HG03280 (cell line): ENCODE results near the gene ING3.

Experiments used
- ATAC-seq: cut with Tn5 transposase; IDR thresholded peaks from one replicate; pipeline ENCODE4 v1.9.1; 2021; ENCODE audit warnings: mild to moderate bottlenecking, moderate library complexity; ENCODE audit not compliant: unreplicated experiment

ING3 gene

DNA sequence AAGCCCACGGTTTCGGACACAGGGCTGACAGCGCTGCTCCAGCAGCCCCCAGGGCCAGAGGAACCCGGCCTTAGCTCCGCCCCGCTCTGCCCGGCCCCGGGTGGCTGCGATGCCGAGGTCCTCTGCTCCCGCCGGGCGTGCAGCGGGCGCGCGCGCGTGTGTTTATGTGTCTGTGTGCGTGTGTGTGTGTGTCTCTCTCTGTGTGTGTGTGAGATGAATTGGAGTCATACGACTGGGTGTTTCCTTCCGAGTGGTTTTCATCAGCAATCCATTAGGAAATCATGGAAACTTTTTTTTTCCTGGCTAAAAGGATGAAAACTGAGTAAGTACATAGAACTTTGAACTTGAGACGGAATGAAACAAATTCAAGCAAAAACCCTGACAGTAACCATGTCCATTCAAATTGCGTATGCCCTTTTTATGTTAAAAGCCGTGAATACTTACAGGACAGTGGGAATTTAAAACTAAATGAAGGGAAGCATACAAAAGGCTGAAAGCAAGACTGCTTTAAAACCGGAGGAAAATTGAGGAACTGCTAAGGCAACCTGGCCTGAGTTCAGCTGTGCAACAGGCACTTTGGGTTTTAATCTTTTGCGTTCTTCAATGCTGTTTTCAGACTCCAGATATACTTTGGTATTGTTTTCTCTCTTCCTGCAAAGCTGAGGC lies 38.1 kb downstream of the ING3 start, which contains the start of gene CPED1:
CPED1 (plus strand) TSS at position 121 of the 666 bp plus-strand sequence. CDS start 911 bp downstream, outside the sequence.
- peak; percentile 48 for ATAC-seq

DNA sequence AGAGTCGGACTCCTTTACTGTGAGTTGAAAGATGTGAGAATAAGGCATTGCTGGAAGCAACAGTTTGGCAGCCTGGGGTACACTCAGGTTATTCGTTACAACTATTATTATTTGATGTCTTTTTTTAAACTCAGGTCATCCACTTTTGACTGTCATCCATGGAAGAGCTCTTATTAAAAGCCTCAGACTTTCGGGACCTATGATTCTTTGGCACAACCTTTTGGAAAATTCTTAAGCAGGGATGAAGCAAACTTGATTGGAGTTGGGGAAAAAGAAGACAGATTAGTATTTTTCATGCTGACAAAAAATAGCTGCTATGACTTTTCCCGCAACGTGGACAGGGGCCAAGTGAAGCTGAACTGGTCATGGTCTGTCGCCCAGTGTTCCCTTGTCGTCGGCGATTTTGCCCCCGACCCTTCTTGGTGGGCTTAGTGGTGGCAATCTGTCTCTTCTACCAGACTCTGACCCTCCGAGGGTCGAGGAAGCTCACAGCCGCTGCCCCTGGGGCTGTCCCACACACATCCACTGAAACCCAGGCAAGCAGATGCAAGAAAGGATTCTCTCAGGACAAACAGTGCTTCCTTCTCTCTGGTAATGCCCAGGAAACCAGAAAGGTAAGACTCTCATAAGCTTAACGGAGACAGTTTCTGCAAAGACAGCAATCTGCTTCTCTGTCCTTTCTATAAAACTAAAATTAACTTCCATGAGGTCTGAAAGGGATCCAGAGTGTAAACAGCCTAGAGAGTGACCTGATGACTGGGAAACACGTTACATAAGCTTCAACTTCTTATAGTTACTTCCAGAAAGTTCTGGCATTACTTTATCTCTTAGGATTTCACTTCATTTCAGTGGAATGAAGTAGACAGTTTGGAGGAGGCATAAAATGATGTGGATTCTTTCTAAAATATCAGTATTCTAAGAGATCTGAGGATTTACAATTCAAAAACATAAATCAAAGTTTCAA lies 39.0 kb downstream of the ING3 start:
- ATAC-seq: no peak

GRCh38 chr7:120990468-120991118 lies 40.0 kb downstream of the ING3 start:
- ATAC-seq: peak; percentile 15

DNA sequence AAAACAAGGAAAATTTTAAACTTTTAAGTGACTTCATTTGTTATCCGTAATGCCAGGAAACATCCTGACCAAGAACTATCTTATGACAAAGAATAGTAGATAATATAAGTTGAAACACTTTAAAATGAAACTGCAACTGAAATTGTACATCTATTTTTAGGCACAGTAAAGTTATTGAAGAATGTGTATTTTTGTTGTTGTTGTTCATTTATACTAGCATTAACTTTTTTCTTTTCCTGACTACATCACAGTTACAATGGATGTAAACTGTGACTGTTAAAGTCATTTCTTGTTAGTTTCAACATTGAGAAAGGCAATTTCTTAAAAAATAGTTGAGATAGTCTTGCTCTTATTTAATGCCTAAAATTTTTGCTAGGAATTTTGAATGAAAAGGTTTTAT lies 40.6 kb downstream of the ING3 start:
- peak; percentile 31 for ATAC-seq

DNA sequence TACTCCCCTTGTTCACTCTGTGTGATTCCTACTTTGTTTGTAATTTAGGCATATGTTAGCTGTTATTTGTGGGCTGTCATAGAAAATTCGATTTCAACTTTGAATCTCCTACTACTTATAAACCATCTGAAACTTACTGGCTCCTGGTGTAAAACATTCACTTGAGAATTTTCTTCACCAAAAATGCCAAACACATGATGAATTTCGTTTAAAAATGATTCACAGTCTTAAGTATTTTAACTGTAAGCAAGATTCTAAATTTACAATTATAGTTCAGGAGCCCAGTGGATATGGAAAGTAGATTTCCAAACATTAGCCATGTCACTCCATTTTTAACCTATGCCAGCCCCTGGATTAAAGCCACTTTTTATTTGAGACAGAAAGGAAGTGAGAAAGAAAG lies 41.0 kb downstream of the ING3 start:
- no peak for ATAC-seq

GRCh38 chr7:120992272-120992964 lies 41.8 kb downstream of the ING3 start:
- no peak for ATAC-seq

DNA sequence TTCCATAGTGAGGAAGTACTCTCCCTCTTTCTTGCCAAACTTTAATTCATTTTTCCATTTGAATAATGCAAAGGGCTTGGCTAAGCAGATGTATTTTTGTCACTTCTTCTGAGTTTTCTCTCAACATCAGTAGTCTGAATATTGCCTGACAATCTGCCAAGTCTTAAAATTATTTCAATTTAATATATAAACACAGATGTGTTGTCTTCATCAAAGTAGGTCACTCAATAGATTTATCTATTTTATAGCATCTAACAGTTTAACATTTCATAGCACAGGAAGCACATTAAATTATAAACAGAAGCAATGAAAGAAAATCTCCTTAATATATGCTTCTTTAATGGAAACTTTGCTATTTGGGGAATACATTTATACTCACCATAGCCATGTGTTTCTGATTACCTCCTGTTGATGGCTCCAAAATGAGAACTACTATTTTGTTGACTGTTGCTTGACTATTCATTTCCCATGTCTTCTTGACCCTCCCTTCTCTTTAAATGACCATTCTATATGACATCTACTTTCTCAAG lies 42.5 kb downstream of the ING3 start:
- ATAC-seq: no peak

DNA sequence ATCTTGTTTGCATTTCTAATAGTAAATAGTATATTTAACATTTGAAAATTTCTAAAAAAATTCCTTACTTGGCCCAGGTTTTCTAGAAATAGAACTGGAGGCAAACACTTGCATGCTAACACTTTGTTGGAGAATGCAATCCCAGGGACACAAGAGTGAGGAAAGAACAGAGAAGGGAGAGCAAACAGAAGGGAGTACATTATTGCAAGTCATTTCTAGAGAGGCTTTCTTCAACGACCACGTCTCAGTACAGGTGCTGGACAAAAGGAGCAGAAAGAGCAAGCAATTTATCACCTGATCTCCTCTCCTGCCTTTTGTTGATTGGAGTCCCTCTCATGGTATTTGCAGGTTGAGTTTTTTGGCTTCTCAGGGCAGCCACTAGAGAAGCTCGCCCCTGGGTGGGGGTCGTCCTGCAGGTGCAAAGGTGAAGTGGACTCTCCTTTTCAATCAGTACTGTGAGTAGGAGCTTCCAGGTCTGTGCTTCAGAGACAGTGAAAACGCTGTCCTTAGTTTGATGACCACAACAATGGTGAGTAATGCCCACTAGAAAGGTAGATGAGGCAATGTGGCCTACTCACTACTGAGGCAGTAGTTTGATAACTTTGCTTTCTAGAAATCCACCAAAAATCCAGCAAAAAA lies 43.1 kb downstream of the ING3 start:
- no peak for ATAC-seq

- no peak for ATAC-seq
These were observed 44.2 kb downstream of the ING3 start for GRCh38 chr7:120994512-120995410.

DNA sequence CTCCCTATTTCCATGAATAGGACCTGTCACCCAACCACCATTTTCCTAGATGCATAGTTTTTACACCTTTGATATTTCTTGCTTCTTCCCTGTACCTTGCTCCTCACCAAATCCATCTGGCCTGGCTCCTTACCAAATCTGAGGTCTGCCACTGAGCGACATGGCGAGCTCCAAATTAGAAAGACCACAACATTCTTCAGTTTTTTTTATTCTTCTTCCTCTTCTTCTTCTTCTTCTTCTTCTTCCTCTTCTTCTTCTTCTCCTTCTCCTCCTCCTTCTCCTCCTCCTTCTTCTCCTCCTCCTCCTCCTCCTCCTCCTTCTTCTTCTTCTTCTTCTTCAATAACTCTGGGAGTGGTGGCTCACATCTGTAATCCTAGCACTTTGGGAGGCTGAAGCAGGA lies 45.1 kb downstream of the ING3 start:
- no peak for ATAC-seq

DNA sequence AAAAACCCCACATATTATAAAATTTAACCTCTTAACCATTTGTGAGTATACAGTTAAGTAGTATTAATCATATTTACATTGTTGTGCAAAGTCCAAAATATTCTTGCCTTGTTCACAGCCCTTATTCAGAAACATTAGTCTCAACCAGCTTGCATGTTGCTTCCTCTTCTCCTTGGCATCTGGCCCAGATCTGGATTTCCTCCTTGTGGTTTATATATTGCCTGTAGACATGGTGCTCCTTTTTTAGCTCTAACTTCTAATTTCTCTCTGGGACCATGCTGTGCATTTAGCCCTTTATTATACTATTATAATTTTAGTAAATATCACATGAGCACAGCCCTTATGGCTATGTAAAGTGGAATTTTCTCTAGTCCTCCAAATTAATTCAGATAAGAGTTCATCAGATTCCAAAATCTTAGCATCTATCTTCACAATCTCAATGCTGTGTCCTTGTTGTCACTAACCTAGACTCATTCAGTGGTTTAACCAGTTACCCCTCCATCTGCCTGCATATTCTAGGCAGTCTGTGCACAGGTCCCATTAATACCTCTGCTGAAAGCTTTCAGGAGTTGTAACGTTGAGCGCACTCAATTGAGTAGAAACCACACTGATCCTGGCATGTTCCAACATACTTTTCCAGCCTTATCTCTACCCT lies 45.9 kb downstream of the ING3 start:
- no peak for ATAC-seq

- no peak for ATAC-seq
These were observed 46.4 kb downstream of the ING3 start for GRCh38 chr7:120996988-120997345.

- ATAC-seq: no peak
These were observed 47.4 kb downstream of the ING3 start for GRCh38 chr7:120997882-120998474.

GRCh38 chr7:120998520-120998919 lies 47.9 kb downstream of the ING3 start:
- ATAC-seq: no peak

DNA sequence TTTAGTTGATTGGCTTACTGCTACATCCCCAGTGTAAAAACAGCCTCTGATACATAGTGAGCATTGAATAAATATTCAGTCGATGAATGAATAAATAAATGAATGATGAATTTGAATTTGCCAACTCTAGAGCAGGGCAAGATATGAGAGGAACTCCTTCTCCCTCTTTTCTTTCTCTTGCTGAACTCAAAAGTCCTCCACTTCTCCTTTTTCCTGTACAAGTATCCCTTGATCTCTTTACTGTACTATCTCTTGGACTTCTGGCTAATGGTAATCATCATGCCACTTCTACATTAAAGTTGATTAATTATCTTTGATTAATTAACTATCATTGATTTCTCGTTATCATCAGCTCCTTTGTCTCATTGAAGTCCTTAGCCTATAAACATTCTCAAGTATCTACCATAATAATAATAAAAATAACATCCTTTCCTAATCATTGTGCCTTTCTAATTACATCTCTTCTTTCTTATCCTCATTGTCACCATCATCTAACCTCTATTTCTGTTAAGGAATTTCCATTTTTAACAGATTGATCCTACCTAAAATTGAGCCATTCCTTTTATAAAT lies 48.5 kb downstream of the ING3 start:
- ATAC-seq: no peak

DNA sequence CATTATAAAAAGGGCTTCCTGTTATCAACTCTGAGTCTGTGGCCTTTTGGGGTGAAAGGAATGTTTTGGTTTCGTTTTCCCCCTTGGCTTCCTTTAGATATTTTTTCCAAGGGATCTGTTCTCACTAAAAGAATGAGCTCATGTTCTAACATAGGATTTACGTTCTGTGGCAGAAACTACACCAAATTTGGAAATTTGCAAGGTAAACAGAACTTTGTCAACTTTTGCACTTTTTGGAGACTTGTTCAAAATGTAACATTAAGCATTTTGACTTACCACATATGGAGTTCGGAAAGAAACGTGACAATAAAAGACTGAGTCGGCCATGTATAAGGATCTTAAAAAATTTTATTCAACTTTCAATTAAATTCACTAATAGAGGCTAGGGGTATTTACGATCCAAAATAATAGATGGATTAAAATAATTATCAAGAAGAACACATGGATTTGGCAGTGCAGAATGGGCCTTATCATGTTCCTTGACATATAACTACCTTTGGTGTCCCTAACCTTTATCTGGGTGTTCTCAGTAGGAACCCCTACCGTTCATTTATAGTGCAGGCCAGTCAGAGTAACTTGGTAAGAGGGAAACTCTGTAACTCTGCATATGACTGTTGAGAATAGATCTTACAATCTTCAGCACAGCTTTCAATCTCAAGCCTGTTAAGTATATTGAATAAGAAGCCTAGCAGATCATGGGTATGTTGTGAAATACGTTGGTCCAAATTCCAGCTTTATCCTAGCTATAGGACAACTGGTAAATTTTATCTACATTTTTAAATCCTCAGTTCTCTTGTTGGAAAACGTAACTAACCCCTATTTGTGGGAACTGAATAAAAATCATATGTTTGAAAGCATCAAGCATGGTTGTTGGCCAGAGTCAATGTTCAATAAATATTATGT lies 49.8 kb downstream of the ING3 start:
- ATAC-seq: no peak
